T-helper 2 cell treated with Interferon-gamma antibody and Interleukin-4, amounts not matched to agents 100 ng/mL and 5 ng/mL, for 36 hours (primary cell): ENCODE measurements around the gene C11orf24. TPM values are rescaled to one million over a fixed set of nuclear protein-coding genes. Genes with fewer than 3 reads are reported as not detected.

Source experiments
- intact Hi-C: fragments of 100-400 bp; cut with micrococcal nuclease; formaldehyde crosslinking; loops from one replicate; pipeline ENCODE4 v1.15.1; 2023
- total RNA-seq: library from RNA; stranded (reverse); gene quantifications from 2 replicates; pipeline ENCODE4 v1.2.3, GENCODE V29; 2022

C11orf24 gene
- total RNA-seq, 1 donor from 2014 or later, result 25.7 TPM

GRCh38 chr11:68213135-68213515 lies 58.6 kb downstream of the C11orf24 start, which contains the start of gene KMT5B:
KMT5B (minus strand) TSS chr11:68213296; CDS start chr11:68190076, 23,220 bp downstream.
- intact Hi-C loops, result loop anchor here (5.0 to 10.0 kb wide), 3 partner anchors 62 to 178 kb away; partner anchors contain the start of genes C11orf24, CHKA, NDUFS8 and TCIRG1

GRCh38 chr11:68212421-68213134 lies 59.2 kb downstream of the C11orf24 start:
- intact Hi-C loops, result loop anchor here (5.0 to 10.0 kb wide), 3 partner anchors 62 to 178 kb away; partner anchors contain the start of genes C11orf24, CHKA, NDUFS8 and TCIRG1

- intact Hi-C loops, result loop anchor here (5.0 to 10.0 kb wide), 3 partner anchors 63 to 177 kb away; partner anchors contain the start of genes C11orf24, CHKA, NDUFS8 and TCIRG1
Measured at GRCh38 chr11:68211546-68211945, 60.2 kb downstream of the C11orf24 start.

Other genes with a start within 250 kb of the C11orf24 start
- gene NDUFS8, start 241.3 kb downstream of the C11orf24 start, total RNA-seq, result 123 TPM in 2 replicates
- 230 and 235 TPM in 2 replicates for gene TCIRG1, start 232.9 kb downstream of the C11orf24 start, total RNA-seq
- 10.7 and 12.7 TPM in 2 replicates for gene CHKA, start 150.6 kb downstream of the C11orf24 start, total RNA-seq
- 26.1 and 31.5 TPM in 2 replicates for gene KMT5B, start 58.7 kb downstream of the C11orf24 start, total RNA-seq
- 11.1 and 12.5 TPM in 2 replicates for gene LRP5, start 40.6 kb upstream of the C11orf24 start, total RNA-seq
- gene PPP6R3, start 188.8 kb upstream of the C11orf24 start, total RNA-seq, result 115 TPM in 2 replicates